ENCODE results near the gene DOCK11. TPM values are rescaled to one million over a fixed set of nuclear protein-coding genes. Genes with fewer than 3 reads are reported as not detected.

DOCK11 gene
- total RNA-seq, 1 experiment from 2014 or later, result 3.0 TPM

DNA sequence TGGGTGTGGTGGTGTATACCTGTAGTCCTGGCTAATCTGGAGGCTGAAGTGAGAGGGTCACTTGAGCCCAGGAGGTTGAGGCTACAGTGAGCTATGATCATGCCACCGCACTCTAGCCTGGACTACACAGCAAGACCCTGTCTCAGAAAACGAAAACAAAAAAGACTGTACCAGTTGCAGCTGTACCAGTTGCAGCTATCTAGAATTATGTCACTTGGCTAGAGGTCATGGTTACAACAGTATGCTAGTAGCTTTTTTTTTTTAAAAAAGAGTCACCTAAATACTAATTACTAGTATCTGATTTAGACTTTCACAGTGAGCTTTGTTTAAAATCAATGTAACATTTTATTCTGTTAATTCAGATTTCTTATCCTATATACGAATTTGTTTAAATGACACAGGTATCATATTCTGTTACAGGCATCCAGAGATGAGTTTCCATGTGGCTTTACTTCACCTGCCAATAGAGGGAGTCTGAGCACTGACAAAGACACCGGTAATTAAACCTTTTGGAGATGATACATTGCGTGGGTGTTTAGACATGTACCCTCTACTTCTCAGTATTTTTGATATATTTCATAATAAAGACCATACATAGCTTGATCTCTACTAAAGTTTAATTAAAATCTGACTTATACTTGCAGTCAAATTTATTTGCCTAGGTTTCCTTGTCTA is 131.6 kb downstream of the DOCK11 start:
- no peaks in the 10 kb centered on the region for H3K79me2 ChIP-seq (ENCODE audit: low read length)
- ATAC-seq, result peak; percentile 71
- no peak overlapping the region for H3K27ac ChIP-seq (ENCODE audit: low read length)
- no peaks in the 10 kb centered on the region for H3K9me2 ChIP-seq (replicated peaks; ENCODE audit: low read length)
- ChIA-PET CTCF (interaction anchor here (0.6 to 0.7 kb wide), 2 partner anchors 180 kb away, joined by 5 to 7 read pairs; no protein-coding TSS in a partner anchor), POLR2A (ENCODE audit: unreplicated experiment) (no interaction called here)
- intact Hi-C loops (cut with micrococcal nuclease), result no loop called here
- H3K4me1 ChIP-seq (ENCODE audit: insufficient read depth, low read length), result no peaks in the 10 kb centered on the region
- no peak overlapping the region for H3K9ac ChIP-seq (ENCODE audit: low read length)
- TF ChIP-seq EZH2phosphoT487 (IDR thresholded peaks at IDR 0.05; ENCODE audit: borderline replicate concordance, low read length) (no peak), EZH2 (IDR thresholded peaks at IDR 0.05; ENCODE audit: low read length, unreplicated experiment) (no peak)
- TF ChIP-seq, protein P1, sequence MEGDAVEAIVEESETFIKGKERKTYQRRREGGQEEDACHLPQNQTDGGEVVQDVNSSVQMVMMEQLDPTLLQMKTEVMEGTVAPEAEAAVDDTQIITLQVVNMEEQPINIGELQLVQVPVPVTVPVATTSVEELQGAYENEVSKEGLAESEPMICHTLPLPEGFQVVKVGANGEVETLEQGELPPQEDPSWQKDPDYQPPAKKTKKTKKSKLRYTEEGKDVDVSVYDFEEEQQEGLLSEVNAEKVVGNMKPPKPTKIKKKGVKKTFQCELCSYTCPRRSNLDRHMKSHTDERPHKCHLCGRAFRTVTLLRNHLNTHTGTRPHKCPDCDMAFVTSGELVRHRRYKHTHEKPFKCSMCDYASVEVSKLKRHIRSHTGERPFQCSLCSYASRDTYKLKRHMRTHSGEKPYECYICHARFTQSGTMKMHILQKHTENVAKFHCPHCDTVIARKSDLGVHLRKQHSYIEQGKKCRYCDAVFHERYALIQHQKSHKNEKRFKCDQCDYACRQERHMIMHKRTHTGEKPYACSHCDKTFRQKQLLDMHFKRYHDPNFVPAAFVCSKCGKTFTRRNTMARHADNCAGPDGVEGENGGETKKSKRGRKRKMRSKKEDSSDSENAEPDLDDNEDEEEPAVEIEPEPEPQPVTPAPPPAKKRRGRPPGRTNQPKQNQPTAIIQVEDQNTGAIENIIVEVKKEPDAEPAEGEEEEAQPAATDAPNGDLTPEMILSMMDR (conservative IDR thresholded peaks at IDR 0.05; ENCODE audit: low read depth, low read length), result peak; percentile 70
- no peak overlapping the region for H3K4me2 ChIP-seq (ENCODE audit: low read length)
- no peaks in the 10 kb centered on the region for H3K36me3 ChIP-seq (ENCODE audit: low read depth, low read length)
- H3K9me3 ChIP-seq (ENCODE audit: low read length), result no peaks in the 10 kb centered on the region
- no peak overlapping the region for H2AFZ ChIP-seq (ENCODE audit: low read length)
- H3K4me3 ChIP-seq (ENCODE audit: low read length), result no peak overlapping the region
- H4K20me1 ChIP-seq (ENCODE audit: low read length), result no peaks in the 10 kb centered on the region
- peak; percentile 60 for DNase-seq
- H3K27me3 ChIP-seq (ENCODE audit: low read length), result no peaks in the 10 kb centered on the region
- no TSS peak for BruUV-seq (replicated peaks)
- no peaks in the 10 kb centered on the region for H3F3A ChIP-seq (ENCODE audit: low read length, unreplicated experiment)

DNA sequence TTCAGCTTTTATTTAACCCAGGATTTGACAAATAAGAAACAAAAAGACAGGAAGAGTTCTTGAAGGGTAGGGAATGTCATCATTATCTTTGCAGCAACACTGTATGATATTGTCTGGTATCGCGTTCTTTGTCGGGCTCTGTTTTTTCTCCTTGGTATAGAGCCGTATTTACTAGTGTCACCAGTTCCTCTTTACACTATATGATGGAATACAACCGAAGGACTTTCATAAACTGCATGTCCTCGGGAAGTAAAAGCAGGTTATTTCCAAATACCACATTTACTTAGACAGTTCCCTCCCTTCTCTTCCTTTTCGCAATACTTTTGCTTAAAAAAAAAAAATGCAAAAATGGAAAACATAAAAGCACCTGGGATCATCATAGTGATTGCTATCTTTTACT is 135.2 kb downstream of the DOCK11 start:
- DNase-seq (no peak), ATAC-seq (no peak)
- POLR2A ChIA-PET (ENCODE audit: unreplicated experiment), result no interaction called here
- intact Hi-C loops (cut with micrococcal nuclease), result no loop called here
- no peaks in the 10 kb centered on the region for H4K20me1 ChIP-seq (ENCODE audit: low read length)
- no peak overlapping the region for H3K9ac ChIP-seq (ENCODE audit: low read length)
- H3K27ac ChIP-seq (ENCODE audit: low read length), result no peak overlapping the region
- H3K79me2 ChIP-seq (ENCODE audit: low read length), result no peaks in the 10 kb centered on the region
- CTCF ChIA-PET, result no interaction called here
- no peaks in the 10 kb centered on the region for H3K9me3 ChIP-seq (ENCODE audit: low read length)
- H3K4me1 ChIP-seq (ENCODE audit: insufficient read depth, low read length), result no peaks in the 10 kb centered on the region
- no peaks in the 10 kb centered on the region for H3K27me3 ChIP-seq (ENCODE audit: low read length)
- no peak overlapping the region for H3K4me2 ChIP-seq (ENCODE audit: low read length)
- H3K9me2 ChIP-seq (replicated peaks; ENCODE audit: low read length), result no peaks in the 10 kb centered on the region
- no peaks in the 10 kb centered on the region for H3K36me3 ChIP-seq (ENCODE audit: low read depth, low read length)
- no peak overlapping the region for H3K4me3 ChIP-seq (ENCODE audit: low read length)
- no peak overlapping the region for H2AFZ ChIP-seq (ENCODE audit: low read length)
- TF ChIP-seq EZH2 (IDR thresholded peaks at IDR 0.05; ENCODE audit: low read length, unreplicated experiment), result no peak
- H3F3A ChIP-seq (ENCODE audit: low read length, unreplicated experiment), result no peaks in the 10 kb centered on the region
- BruUV-seq (replicated peaks), result no TSS peak

DNA sequence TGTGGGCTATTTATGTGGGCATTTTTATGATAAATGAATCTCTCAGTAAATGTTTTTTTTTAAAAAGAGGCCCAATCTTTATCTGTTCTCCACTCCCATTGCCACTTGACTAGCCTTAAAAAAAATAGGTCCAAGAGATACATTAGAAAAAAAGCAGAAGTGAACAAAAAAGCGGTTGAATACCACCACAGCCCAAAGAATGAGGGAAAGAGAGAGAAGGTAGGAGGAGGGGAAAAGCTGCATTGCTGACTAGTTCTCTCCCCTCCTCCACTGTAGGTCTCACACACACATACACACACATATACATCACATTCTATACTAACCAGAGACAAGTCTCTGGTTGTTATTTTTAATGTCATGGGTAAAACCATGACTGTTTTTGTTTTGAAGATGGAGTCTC is 136.0 kb downstream of the DOCK11 start:
- BruUV-seq (replicated peaks), result no TSS peak
- Histone ChIP-seq H3K79me2 (ENCODE audit: low read length) (no peaks in the 10 kb centered on the region), H3K27me3 (ENCODE audit: low read length) (no peaks in the 10 kb centered on the region), H3K36me3 (ENCODE audit: low read depth, low read length) (no peaks in the 10 kb centered on the region), H3K4me2 (ENCODE audit: low read length) (no peak overlapping the region), H3K9ac (ENCODE audit: low read length) (no peak overlapping the region), H3K4me3 (ENCODE audit: low read length) (no peak overlapping the region), H3K9me2 (replicated peaks; ENCODE audit: low read length) (no peaks in the 10 kb centered on the region), H3K9me3 (ENCODE audit: low read length) (no peaks in the 10 kb centered on the region), H3K27ac (ENCODE audit: low read length) (no peak overlapping the region), H3K4me1 (ENCODE audit: insufficient read depth, low read length) (no peaks in the 10 kb centered on the region), H2AFZ (ENCODE audit: low read length) (no peak overlapping the region), H3F3A (ENCODE audit: low read length, unreplicated experiment) (no peaks in the 10 kb centered on the region), H4K20me1 (ENCODE audit: low read length) (no peaks in the 10 kb centered on the region)
- TF ChIP-seq EZH2phosphoT487 (IDR thresholded peaks at IDR 0.05; ENCODE audit: borderline replicate concordance, low read length) (no peak), EZH2 (IDR thresholded peaks at IDR 0.05; ENCODE audit: low read length, unreplicated experiment) (no peak)
- TF ChIP-seq, protein P1 (conservative IDR thresholded peaks at IDR 0.05; ENCODE audit: low read depth, low read length), result no peak
- ChIA-PET CTCF (no interaction called here), POLR2A (ENCODE audit: unreplicated experiment) (no interaction called here)
- intact Hi-C loops (cut with micrococcal nuclease), result no loop called here
- DNase-seq (no peak), ATAC-seq (no peak)
